Upper lobe of left lung (tissue), 4 donors: Measurements from ENCODE around the gene CAPZB.

Experiments used
- POLR2A ChIP-seq, 4 donors: fragments of 450-650 bp; IDR thresholded peaks; one replicate each; pipeline ENCODE4 v1.5.1; 2016 to 2017; ENCODE audit warnings: antibody characterized with exemption in 4 of 4, mild to moderate bottlenecking in 2 of 4
- TF ChIP-seq, protein P1 (sequence below), 6 experiments: fragments of 450-650 bp in 4 of 6; fragments of 200-600 bp in 2 of 6; sonication (generic) in 2 of 6; IDR thresholded peaks; one replicate each; pipeline ENCODE4 v1.5.1; 2016 to 2019; ENCODE audit warnings: antibody characterized with exemption in 6 of 6

DNA sequence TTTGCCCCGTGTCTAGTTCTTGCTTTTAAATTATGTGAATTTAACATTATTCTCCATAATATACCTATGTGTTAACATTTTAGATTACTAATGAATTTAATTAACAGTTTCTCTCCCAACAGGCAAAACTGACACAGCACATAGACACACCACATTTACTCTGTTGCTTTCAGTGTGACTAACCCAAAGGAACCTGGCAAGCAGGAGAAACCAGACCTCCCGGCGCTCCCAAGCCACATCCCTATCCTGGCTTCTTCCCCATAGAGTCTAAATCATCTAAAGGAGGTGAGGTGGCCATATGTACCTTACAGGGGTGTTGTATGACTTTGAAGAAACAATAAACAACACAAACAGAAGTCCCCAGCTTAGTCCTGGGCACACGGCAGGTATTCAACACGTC, 69.2 kb downstream of the CAPZB start:
- TF ChIP-seq, protein P1, sequence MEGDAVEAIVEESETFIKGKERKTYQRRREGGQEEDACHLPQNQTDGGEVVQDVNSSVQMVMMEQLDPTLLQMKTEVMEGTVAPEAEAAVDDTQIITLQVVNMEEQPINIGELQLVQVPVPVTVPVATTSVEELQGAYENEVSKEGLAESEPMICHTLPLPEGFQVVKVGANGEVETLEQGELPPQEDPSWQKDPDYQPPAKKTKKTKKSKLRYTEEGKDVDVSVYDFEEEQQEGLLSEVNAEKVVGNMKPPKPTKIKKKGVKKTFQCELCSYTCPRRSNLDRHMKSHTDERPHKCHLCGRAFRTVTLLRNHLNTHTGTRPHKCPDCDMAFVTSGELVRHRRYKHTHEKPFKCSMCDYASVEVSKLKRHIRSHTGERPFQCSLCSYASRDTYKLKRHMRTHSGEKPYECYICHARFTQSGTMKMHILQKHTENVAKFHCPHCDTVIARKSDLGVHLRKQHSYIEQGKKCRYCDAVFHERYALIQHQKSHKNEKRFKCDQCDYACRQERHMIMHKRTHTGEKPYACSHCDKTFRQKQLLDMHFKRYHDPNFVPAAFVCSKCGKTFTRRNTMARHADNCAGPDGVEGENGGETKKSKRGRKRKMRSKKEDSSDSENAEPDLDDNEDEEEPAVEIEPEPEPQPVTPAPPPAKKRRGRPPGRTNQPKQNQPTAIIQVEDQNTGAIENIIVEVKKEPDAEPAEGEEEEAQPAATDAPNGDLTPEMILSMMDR (IDR thresholded peaks at IDR 0.05) = no peak
- TF ChIP-seq POLR2A (IDR thresholded peaks at IDR 0.05) = no peak
